Liver (tissue), 9 donors: Measurements from ENCODE around the gene ANKRD17. TPM values are rescaled to one million over a fixed set of nuclear protein-coding genes. Genes with fewer than 3 reads are reported as not detected.

ENCODE experiments used
- DNase-seq: peaks from one replicate; pipeline ENCODE4 v3.0.0-alpha.2; 2017; ENCODE audit warnings: low spot score
- H3K27ac ChIP-seq, 2 donors: one replicate each; pipeline ENCODE4 v1.7.0; 2013; ENCODE audit warnings: inconsistent platforms in 2 of 2, low read length in 2 of 2, control low read depth in 1 of 2, low read depth in 1 of 2, mild to moderate bottlenecking in 1 of 2
- H3K27me3 ChIP-seq, 4 donors: one replicate each; pipeline versions ENCODE4 v1.6.1 to v1.7.0; 2013; ENCODE audit warnings: low read length in 3 of 4, inconsistent platforms in 1 of 4, mild to moderate bottlenecking in 1 of 4, moderate library complexity in 1 of 4; ENCODE audit not compliant: control insufficient read depth in 4 of 4, insufficient read depth in 4 of 4
- H3K36me3 ChIP-seq, 4 donors: one replicate each; pipeline versions ENCODE4 v1.6.1 to v1.7.0; 2013; ENCODE audit warnings: low read length in 3 of 4, mild to moderate bottlenecking in 3 of 4, low read depth in 1 of 4, moderate library complexity in 1 of 4; ENCODE audit not compliant: control insufficient read depth in 4 of 4, insufficient read depth in 3 of 4
- H3K4me1 ChIP-seq, 4 donors: one replicate each; pipeline versions ENCODE4 v1.6.1 to v1.7.0; 2013; ENCODE audit warnings: low read length in 3 of 4, mild to moderate bottlenecking in 3 of 4, moderate library complexity in 1 of 4; ENCODE audit not compliant: control insufficient read depth in 4 of 4, insufficient read depth in 4 of 4
- H3K4me3 ChIP-seq, 3 donors: one replicate each; pipeline versions ENCODE4 v1.6.1 to v1.7.0; 2013; ENCODE audit warnings: low read length in 3 of 3, control low read depth in 1 of 3, low read depth in 1 of 3, mild to moderate bottlenecking in 1 of 3
- H3K9ac ChIP-seq, 2 donors: one replicate each; pipeline ENCODE4 v1.7.0; 2013; ENCODE audit warnings: low read length in 2 of 2, mild to moderate bottlenecking in 2 of 2, moderate library complexity in 2 of 2, control low read depth in 1 of 2, low read depth in 1 of 2
- H3K9me3 ChIP-seq, 4 donors: one replicate each; pipeline versions ENCODE4 v1.6.1 to v1.7.0; 2013; ENCODE audit warnings: low read length in 3 of 4; ENCODE audit not compliant: control insufficient read depth in 4 of 4
- ATF3 ChIP-seq: IDR thresholded peaks from 2 replicates; pipeline ENCODE4 v1.6.1; 2016; ENCODE audit warnings: antibody characterized with exemption
- CTCF ChIP-seq: fragments of 150-350 bp; IDR thresholded peaks from 2 replicates; pipeline ENCODE4 v1.5.1; 2017; ENCODE audit warnings: improper control_type of control experiment, low read depth, low read length; ENCODE audit not compliant: missing input control
- EGR1 ChIP-seq, 2 donors: IDR thresholded peaks; 2 replicates each; pipeline ENCODE4 v1.6.1; 2016 to 2018; ENCODE audit warnings: antibody characterized with exemption in 2 of 2, low read depth in 2 of 2
- FOXA2 ChIP-seq: IDR thresholded peaks from 2 replicates; pipeline ENCODE4 v1.6.1; 2016; ENCODE audit warnings: antibody characterized with exemption
- GABPA ChIP-seq, 2 donors: IDR thresholded peaks in 1 of 2; conservative IDR thresholded peaks in 1 of 2; 2 replicates each; pipeline ENCODE4 v1.6.1; 2016; ENCODE audit warnings: antibody characterized with exemption in 2 of 2, mild to moderate bottlenecking in 1 of 2, moderate library complexity in 1 of 2
- HNF4A ChIP-seq, 2 donors: conservative IDR thresholded peaks; 2 replicates each; pipeline ENCODE4 v1.6.1; 2016; ENCODE audit warnings: antibody characterized with exemption in 2 of 2, mild to moderate bottlenecking in 2 of 2
- HNF4G ChIP-seq: IDR thresholded peaks from 2 replicates; pipeline ENCODE4 v1.6.1; 2016; ENCODE audit warnings: antibody characterized with exemption
- JUND ChIP-seq, 2 donors: IDR thresholded peaks; 2 replicates each; pipeline ENCODE4 v1.6.1; 2016; ENCODE audit warnings: antibody characterized with exemption in 2 of 2
- RAD21 ChIP-seq, 2 donors: IDR thresholded peaks; 2 replicates each; pipeline ENCODE4 v1.6.1; 2016; ENCODE audit warnings: antibody characterized with exemption in 2 of 2, mild to moderate bottlenecking in 2 of 2
- RXRA ChIP-seq, 2 donors: IDR thresholded peaks; 2 replicates each; pipeline ENCODE4 v1.6.1; 2017 to 2018; ENCODE audit warnings: antibody characterized with exemption in 2 of 2, mild to moderate bottlenecking in 1 of 2
- SP1 ChIP-seq: IDR thresholded peaks from 2 replicates; pipeline ENCODE4 v1.6.1; 2018; ENCODE audit warnings: antibody characterized with exemption, mild to moderate bottlenecking
- TAF1 ChIP-seq: conservative IDR thresholded peaks from 2 replicates; pipeline ENCODE4 v1.6.1; 2016; ENCODE audit warnings: antibody characterized with exemption, mild to moderate bottlenecking
- polyA plus RNA-seq, 2 donors: library from polyadenylated mRNA; stranded (reverse) in 1 of 2; unstranded in 1 of 2; fragments of 200-250 nt in 1 of 2; fragments of >200 nt in 1 of 2; fragmentation: Nextera tagmentation in 1 of 2; extraction: Ambion mirVana in 1 of 2; gene quantifications; one replicate each; pipeline versions ENCODE4 v1.2.1 to v1.2.3, GENCODE V29; 2013 to 2015
- total RNA-seq, 2 donors: library from RNA; depleted of rRNA; stranded (reverse); fragments of >200 nt; gene quantifications; one replicate each; pipeline ENCODE4 v1.2.3, GENCODE V29; 2014
- TF ChIP-seq, protein P1 (sequence below): IDR thresholded peaks from 2 replicates; pipeline ENCODE4 v1.6.1; 2016; ENCODE audit warnings: antibody characterized with exemption
- TF ChIP-seq, protein P2 (sequence below): IDR thresholded peaks from 2 replicates; pipeline ENCODE4 v1.6.1; 2016; ENCODE audit warnings: antibody characterized with exemption
- TF ChIP-seq, protein P3 (sequence below): IDR thresholded peaks from 2 replicates; pipeline ENCODE4 v1.6.1; 2016; ENCODE audit warnings: antibody characterized with exemption, mild to moderate bottlenecking
- donor health status: healthy.
- donor health status: healthy.
- donor health status: healthy.
- donor health status: healthy.
- donor health status: healthy.

Gene ANKRD17
- total and polyA plus RNA-seq, 4 donors, result 11.6 to 38.5 (median 19.7) TPM

DNA sequence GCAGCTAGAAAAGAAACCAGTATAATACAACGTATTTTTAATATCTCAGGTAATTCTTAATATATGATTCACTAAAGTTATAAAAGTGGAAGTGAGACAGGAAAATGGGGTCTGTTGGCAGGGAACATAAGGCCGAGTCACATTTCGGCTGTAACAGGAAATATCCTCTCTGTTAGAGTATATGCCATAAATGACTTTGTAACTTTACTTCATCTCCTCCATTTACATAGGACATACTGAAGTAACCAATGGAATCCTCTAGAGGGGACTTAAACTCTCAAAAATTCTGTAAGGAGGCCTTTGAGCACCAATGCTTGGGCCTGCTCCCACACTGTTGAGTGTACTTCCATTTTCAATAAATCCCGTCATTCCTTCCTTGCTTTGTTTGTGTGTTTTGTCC, 71.3 kb downstream of the ANKRD17 start (continued):
- TF ChIP-seq CTCF (no peak), GABPA (IDR thresholded peaks at IDR 0.05 in 1 of 2, conservative IDR thresholded peaks at IDR 0.05 in 1 of 2) (no peak), RXRA (IDR thresholded peaks at IDR 0.05) (no peak), HNF4A (conservative IDR thresholded peaks at IDR 0.05) (no peak), TAF1 (no peak), HNF4G (no peak)
- TF ChIP-seq, protein P1, sequence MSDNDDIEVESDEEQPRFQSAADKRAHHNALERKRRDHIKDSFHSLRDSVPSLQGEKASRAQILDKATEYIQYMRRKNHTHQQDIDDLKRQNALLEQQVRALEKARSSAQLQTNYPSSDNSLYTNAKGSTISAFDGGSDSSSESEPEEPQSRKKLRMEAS, result no peak

- Histone ChIP-seq H3K4me3 (no peak overlapping the region), H3K4me1 (peaks cover 0 to 7% (median 0%) of the 10 kb centered on the region in 4 donors), H3K27me3 (no peaks in the 10 kb centered on the region), H3K9me3 (no peaks in the 10 kb centered on the region), H3K27ac (no peak overlapping the region), H3K36me3 (no peaks in the 10 kb centered on the region), H3K9ac (no peak overlapping the region)
- no peak for DNase-seq
- TF ChIP-seq HNF4G, result no peak
- no peak for TF ChIP-seq RXRA (IDR thresholded peaks at IDR 0.05)
- TF ChIP-seq HNF4A (conservative IDR thresholded peaks at IDR 0.05), result no peak
- TF ChIP-seq, protein P2, sequence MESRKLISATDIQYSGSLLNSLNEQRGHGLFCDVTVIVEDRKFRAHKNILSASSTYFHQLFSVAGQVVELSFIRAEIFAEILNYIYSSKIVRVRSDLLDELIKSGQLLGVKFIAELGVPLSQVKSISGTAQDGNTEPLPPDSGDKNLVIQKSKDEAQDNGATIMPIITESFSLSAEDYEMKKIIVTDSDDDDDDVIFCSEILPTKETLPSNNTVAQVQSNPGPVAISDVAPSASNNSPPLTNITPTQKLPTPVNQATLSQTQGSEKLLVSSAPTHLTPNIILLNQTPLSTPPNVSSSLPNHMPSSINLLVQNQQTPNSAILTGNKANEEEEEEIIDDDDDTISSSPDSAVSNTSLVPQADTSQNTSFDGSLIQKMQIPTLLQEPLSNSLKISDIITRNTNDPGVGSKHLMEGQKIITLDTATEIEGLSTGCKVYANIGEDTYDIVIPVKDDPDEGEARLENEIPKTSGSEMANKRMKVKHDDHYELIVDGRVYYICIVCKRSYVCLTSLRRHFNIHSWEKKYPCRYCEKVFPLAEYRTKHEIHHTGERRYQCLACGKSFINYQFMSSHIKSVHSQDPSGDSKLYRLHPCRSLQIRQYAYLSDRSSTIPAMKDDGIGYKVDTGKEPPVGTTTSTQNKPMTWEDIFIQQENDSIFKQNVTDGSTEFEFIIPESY, result no peak
- no peak for TF ChIP-seq GABPA (IDR thresholded peaks at IDR 0.05 in 1 of 2, conservative IDR thresholded peaks at IDR 0.05 in 1 of 2)
- TF ChIP-seq JUND (IDR thresholded peaks at IDR 0.05), result no peak
- no peak for TF ChIP-seq RAD21 (IDR thresholded peaks at IDR 0.05)
- TF ChIP-seq FOXA2, result no peak
- no peak for TF ChIP-seq CTCF
- TF ChIP-seq ATF3, result no peak
- TF ChIP-seq, protein P3, sequence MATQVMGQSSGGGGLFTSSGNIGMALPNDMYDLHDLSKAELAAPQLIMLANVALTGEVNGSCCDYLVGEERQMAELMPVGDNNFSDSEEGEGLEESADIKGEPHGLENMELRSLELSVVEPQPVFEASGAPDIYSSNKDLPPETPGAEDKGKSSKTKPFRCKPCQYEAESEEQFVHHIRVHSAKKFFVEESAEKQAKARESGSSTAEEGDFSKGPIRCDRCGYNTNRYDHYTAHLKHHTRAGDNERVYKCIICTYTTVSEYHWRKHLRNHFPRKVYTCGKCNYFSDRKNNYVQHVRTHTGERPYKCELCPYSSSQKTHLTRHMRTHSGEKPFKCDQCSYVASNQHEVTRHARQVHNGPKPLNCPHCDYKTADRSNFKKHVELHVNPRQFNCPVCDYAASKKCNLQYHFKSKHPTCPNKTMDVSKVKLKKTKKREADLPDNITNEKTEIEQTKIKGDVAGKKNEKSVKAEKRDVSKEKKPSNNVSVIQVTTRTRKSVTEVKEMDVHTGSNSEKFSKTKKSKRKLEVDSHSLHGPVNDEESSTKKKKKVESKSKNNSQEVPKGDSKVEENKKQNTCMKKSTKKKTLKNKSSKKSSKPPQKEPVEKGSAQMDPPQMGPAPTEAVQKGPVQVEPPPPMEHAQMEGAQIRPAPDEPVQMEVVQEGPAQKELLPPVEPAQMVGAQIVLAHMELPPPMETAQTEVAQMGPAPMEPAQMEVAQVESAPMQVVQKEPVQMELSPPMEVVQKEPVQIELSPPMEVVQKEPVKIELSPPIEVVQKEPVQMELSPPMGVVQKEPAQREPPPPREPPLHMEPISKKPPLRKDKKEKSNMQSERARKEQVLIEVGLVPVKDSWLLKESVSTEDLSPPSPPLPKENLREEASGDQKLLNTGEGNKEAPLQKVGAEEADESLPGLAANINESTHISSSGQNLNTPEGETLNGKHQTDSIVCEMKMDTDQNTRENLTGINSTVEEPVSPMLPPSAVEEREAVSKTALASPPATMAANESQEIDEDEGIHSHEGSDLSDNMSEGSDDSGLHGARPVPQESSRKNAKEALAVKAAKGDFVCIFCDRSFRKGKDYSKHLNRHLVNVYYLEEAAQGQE, result no peak
- no peak for TF ChIP-seq EGR1 (IDR thresholded peaks at IDR 0.05; ENCODE audit: low read depth in 2 of 2)
- TF ChIP-seq SP1, result no peak
These were observed 72.7 kb downstream of the ANKRD17 start for GRCh38 chr4:73185903-73186302.
